HG02840 (cell line): ENCODE results near the gene PNKD.
A peak's percentile ranks its signal among the peaks of the same experiment; 100 is the strongest.
"Not testable (repeated sequence)": the region's sequence is repeated elsewhere in the genome, so short reads cannot be mapped to it uniquely, and the experiment has no call there.

Source experiments
- ATAC-seq: cut with Tn5 transposase; IDR thresholded peaks from one replicate; pipeline ENCODE4 v1.9.1; 2021; ENCODE audit warnings: mild to moderate bottlenecking, moderate library complexity, moderate number of reproducible peaks; ENCODE audit not compliant: unreplicated experiment, low FRiP score

Gene PNKD

GRCh38 chr2:218272531-218273212, 2.4 kb downstream of the PNKD start:
- no peak for ATAC-seq

GRCh38 chr2:218273214-218273907, 3.0 kb downstream of the PNKD start:
- not testable (repeated sequence) for ATAC-seq

DNA sequence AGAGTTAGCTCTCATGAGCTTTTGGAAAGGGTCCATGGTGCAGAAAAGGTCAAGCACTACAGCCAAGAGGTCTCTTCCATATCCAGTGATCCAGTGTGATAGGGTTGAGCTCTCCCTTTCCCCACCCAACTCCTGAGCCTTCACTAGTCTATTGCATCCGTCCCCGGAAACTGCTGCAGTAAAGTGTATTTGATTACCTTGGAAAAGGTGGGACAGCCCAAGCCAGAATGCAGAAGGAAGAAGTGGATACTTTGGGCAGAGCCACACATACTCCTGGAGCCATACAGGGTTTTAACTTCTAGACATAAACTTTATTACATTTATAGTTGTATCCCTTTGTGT, 3.6 kb downstream of the PNKD start:
- no peak for ATAC-seq

DNA sequence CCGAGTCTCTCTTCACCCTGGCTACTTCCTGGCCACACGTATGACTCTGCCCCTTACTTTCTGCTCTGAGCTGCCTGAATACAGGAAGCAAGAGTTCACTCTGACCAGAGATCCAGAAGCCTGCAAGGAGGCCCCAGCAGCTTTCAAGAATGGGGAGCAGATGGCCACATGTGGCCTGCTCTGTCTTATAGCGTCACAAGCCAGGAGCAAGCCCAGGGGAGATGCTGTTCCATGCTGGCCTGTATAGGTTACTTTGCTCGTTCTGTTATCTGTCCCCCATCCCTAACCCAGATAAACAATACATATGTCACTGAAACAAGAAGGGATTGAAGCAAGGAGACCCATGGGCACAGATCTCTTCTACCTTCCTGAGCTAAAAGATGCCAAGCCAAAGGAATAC, 4.3 kb downstream of the PNKD start:
- ATAC-seq = no peak

DNA sequence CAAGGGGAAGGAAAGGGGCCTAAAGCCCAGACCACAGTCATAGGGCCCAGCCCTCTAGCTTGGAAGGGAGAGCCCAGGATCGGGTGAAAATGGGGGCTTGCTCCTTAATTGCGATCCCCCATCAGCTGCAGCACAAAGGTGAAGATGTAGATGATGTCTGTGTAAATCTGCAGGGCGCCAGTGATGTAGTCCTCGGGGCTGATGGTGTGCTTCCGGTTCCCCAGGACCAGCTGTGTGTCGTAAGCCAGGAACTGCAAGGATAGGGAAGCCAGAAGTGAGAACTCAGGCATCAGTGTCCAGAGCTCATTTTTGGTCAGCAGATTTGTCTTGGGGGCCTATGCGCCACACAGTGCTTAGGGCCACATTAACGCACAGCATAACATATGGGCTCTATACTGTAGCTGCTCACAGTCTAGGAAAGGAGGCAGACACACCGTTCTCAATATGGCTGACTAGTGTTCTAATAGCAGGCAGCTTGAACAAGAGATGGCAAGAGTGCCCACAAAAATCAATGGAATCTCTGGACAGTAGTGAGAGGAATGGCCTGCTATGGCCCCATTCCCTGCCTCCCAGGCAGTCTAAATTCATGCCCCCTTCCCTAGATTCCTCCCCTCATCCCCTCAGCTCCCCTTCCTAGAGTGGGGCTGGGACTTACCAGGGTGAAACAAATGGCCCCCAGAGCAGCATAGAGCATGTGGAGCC, 5.2 kb downstream of the PNKD start:
- no peak for ATAC-seq

- no peak for ATAC-seq
These were observed 6.9 kb downstream of the PNKD start for GRCh38 chr2:218276986-218277755.

DNA sequence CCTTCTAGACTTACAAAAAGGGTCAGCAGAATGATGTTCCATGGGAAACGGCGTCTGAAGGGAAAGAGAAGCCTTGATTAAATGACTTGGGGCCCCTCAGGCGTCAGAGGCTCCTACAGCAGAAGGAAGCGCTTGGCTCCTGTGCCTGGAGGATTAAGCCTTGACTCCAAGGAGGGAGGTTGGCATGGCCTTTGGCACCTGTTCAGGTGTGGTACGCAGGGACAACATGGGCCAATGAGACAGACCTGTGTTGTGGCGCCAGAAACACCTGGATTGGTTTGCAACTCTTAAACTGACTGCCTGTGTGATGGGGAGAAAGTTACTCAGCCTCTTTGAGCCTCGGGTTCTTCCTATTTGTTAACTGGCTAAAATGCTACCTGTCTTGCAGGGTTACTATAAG, 7.6 kb downstream of the PNKD start:
- ATAC-seq = no peak

DNA sequence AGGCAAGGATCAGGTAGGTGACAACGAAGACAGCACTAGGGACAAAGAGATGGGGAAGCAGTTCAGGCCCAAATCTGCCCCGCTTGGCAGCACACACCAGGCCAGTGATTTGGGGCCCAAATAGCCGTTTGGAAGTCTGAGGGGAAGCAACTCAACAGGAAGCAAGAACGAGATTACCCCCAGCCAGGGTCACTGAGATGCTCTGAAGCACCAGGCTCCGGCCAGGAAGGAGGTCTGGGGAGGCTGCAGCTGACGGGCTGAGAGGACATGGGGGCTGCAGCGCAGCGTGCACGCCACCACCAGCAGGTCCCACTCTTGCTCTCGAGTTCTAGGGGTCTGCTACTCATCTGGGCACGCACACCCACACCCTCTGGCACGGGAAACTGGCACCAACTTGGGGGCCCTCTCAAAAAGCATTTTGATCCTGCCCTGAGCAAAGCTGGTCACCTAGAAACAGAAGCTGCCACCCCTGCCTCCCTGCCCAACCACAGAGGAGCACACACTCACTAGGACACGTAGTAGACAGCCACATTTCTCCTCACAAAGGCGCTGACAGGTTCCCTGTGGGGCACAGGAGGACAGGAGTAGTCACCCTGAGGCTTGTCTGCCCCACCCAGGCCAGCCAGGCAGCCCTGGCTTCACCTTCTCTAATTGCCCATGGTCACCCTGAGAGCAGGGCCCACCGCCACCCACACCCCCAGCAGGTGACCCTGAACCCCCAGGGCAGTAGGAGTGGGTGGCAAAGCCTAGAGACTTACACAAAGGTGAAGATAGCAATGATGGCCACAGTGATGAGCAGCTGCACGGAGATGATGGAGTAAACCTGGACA, 8.4 kb downstream of the PNKD start:
- ATAC-seq = no peak

GRCh38 chr2:218280260-218280870, 10.0 kb downstream of the PNKD start:
- ATAC-seq = no peak

- no peak for ATAC-seq
These were observed 11.1 kb downstream of the PNKD start for GRCh38 chr2:218281449-218281848.

DNA sequence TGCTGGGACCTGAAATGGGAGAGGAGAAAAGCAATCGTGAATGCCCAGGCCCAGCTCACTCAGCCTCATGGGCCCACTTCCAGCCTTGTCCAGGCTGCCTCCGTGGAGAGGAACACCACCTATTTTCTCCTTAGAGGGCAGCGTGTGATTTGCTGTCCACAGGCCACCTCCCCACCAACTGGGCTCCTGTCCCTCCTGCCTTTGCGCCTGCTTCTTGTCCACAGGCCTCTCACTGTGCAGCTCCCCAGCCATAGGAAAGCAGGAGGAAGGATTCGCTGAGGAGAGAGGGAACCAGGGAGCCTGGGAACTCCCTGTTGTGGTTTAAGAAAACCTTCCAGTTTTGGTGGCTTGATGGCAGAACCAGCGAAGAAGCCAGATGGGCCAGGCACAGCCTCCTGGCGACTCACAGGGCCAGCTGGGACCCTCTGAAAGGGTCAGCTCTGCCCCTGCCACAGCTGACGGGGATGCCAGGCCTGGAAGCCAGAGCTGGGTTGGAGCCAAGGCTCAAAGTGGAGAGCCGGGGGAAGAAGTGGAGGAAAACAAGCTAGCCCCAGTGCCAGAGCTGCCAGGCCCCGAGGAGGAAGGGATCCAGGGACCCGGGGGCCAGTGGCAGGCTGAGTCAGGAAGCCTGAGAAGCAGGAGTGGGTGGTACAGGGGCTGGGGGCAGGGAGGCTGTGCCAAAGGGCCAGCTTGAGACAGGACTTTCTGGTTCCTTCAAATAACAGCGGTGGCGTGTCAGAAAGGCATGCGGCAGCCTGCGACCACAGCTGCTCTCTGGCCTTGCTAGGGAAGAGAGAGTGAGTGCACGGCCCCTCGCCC, 12.1 kb downstream of the PNKD start:
- no peak for ATAC-seq

DNA sequence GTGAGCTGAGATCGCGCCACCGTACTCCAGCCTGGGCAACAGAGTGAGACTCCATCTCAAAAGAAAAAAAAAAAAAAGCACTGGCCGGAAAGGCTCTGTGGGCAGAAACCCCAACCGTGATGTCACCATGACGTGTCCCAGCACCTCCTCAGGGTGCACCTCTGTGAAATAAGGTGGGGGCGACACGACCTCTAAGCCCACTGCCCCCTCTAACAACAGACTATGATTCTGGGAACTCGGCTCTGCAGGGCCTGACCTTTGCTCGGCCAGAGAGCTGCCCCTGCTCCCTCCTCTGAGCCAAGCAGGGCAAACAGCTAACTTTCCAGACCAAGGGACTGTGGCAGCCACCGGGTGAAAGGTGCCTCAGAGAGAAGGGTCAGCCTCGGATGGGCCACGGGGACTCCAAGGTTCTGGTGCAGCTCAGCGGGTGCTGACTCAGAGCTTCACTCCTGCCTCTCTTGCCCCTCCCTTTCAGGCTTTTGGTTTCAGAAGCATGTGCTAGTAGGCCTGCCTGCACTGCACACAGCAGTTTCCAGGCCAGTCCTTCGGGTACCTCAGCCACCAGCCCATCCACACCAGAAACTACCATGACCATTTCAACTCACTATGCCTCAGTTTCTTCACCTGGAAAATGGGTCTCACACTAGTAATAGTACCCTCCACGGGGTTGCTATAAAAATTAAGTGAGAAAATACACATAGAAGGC, 13.9 kb downstream of the PNKD start:
- no peak for ATAC-seq

GRCh38 chr2:218285604-218286003, 15.3 kb downstream of the PNKD start:
- no peak for ATAC-seq

- ATAC-seq = peak; percentile 56
These were observed 16.5 kb downstream of the PNKD start for GRCh38 chr2:218286570-218287459.

GRCh38 chr2:218289639-218290315, 19.5 kb downstream of the PNKD start:
- no peak for ATAC-seq

- ATAC-seq = peak; percentile 41
These were observed 20.3 kb downstream of the PNKD start for GRCh38 chr2:218290316-218291261.
